ENCODE results near the gene MEF2D. TPM values are rescaled to one million over a fixed set of nuclear protein-coding genes. Genes with fewer than 3 reads are reported as not detected.

MEF2D gene
- total RNA-seq, 1 donor from 2014 or later: 56.6 TPM

- Mint-ChIP-seq H3K27me3 (ENCODE audit: low read depth, unreplicated experiment) (peaks cover 17% of the 10 kb centered on the region), H3K9me3 (ENCODE audit: unreplicated experiment) (no peaks in the 10 kb centered on the region), H3K4me3 (ENCODE audit: unreplicated experiment) (peak overlapping the region; percentile 71), H3K36me3 (ENCODE audit: low read depth, unreplicated experiment) (peaks cover 2% of the 10 kb centered on the region), H3K27ac (ENCODE audit: unreplicated experiment) (peak overlapping the region; percentile 97), H3K4me1 (ENCODE audit: low read depth, unreplicated experiment) (peaks cover 36% of the 10 kb centered on the region)
- no peaks in the 10 kb centered on the region for H4K20me1 ChIP-seq (ENCODE audit: insufficient read depth, low read length)
- H3K27ac ChIP-seq (ENCODE audit: low read depth, low read length): peak overlapping the region; percentile 100
- peaks cover 48% of the 10 kb centered on the region for H3K4me1 ChIP-seq (ENCODE audit: insufficient read depth, low read length)
- H2AFZ ChIP-seq (ENCODE audit: low read depth, low read length): peak overlapping the region; percentile 59
- H3K79me2 ChIP-seq (ENCODE audit: insufficient read depth, low read length): no peaks in the 10 kb centered on the region
- H3K9ac ChIP-seq (ENCODE audit: low read length): peak overlapping the region; percentile 90
- H3K27me3 ChIP-seq (ENCODE audit: insufficient read depth, low read length): no peaks in the 10 kb centered on the region
- H3K4me2 ChIP-seq (ENCODE audit: low read length): peak overlapping the region; percentile 98
- no peaks in the 10 kb centered on the region for H3K36me3 ChIP-seq (ENCODE audit: insufficient read depth, low read length)
- DNase-seq (ENCODE audit: low read depth): no peak
- no peak for FAIRE-seq
- no peak overlapping the region for H3K4me3 ChIP-seq (ENCODE audit: insufficient read depth, low read depth, low read length)
- TF ChIP-seq CTCF (IDR thresholded peaks at IDR 0.05; ENCODE audit: insufficient read depth, low read depth, low read length): no peak
- no peak for TF ChIP-seq EZH2 (IDR thresholded peaks at IDR 0.05; ENCODE audit: insufficient read depth, low read length)
- H3K9me3 ChIP-seq (ENCODE audit: insufficient read depth, low read depth, low read length): no peaks in the 10 kb centered on the region
Measured at GRCh38 chr1:156505679-156506298, 5.2 kb upstream of the MEF2D start.

GRCh38 chr1:156504821-156505678 lies 4.5 kb upstream of the MEF2D start:
- Mint-ChIP-seq H3K4me3 (ENCODE audit: unreplicated experiment) (peak overlapping the region; percentile 71), H3K27ac (ENCODE audit: unreplicated experiment) (peak overlapping the region; percentile 97), H3K4me1 (ENCODE audit: low read depth, unreplicated experiment) (peaks cover 36% of the 10 kb centered on the region), H3K27me3 (ENCODE audit: low read depth, unreplicated experiment) (peaks cover 10% of the 10 kb centered on the region), H3K9me3 (ENCODE audit: unreplicated experiment) (no peaks in the 10 kb centered on the region), H3K36me3 (ENCODE audit: low read depth, unreplicated experiment) (no peaks in the 10 kb centered on the region)
- DNase-seq (ENCODE audit: low read depth): peak; percentile 99
- peaks cover 44% of the 10 kb centered on the region for H3K4me1 ChIP-seq (ENCODE audit: insufficient read depth, low read length)
- peak overlapping the region; percentile 100 for H3K27ac ChIP-seq (ENCODE audit: low read depth, low read length)
- FAIRE-seq: no peak
- no peaks in the 10 kb centered on the region for H3K9me3 ChIP-seq (ENCODE audit: insufficient read depth, low read depth, low read length)
- H3K4me3 ChIP-seq (ENCODE audit: insufficient read depth, low read depth, low read length): peak overlapping the region; percentile 36
- TF ChIP-seq EZH2 (IDR thresholded peaks at IDR 0.05; ENCODE audit: insufficient read depth, low read length) (no peak), CTCF (IDR thresholded peaks at IDR 0.05; ENCODE audit: insufficient read depth, low read depth, low read length) (no peak)
- no peaks in the 10 kb centered on the region for H3K27me3 ChIP-seq (ENCODE audit: insufficient read depth, low read length)
- H3K79me2 ChIP-seq (ENCODE audit: insufficient read depth, low read length): peaks cover 5% of the 10 kb centered on the region
- H4K20me1 ChIP-seq (ENCODE audit: insufficient read depth, low read length): no peaks in the 10 kb centered on the region
- no peaks in the 10 kb centered on the region for H3K36me3 ChIP-seq (ENCODE audit: insufficient read depth, low read length)
- H3K4me2 ChIP-seq (ENCODE audit: low read length): peak overlapping the region; percentile 98
- H3K9ac ChIP-seq (ENCODE audit: low read length): peak overlapping the region; percentile 90
- H2AFZ ChIP-seq (ENCODE audit: low read depth, low read length): peak overlapping the region; percentile 59
